Lower lobe of right lung (tissue), 2 donors: ENCODE data around the gene ACTN1. TPM values are rescaled to one million over a fixed set of nuclear protein-coding genes. Genes with fewer than 3 reads are reported as not detected.
A peak's percentile ranks its signal among the peaks of the same experiment; 100 is the strongest.

Experiments used
- ATAC-seq, 2 donors: fragments of 200-7000 bp; cut with Tn5 transposase; one replicate each; pipeline ENCODE4 v1.9.1; 2020 to 2022; ENCODE audit warnings: mild to moderate bottlenecking in 2 of 2, moderate library complexity in 2 of 2
- DNase-seq: peaks from one replicate; pipeline ENCODE4 v3.0.0-alpha.2; 2020
- H3K27ac ChIP-seq: fragments of 200-600 bp; one replicate; pipeline ENCODE4 v1.8.0; 2022
- H3K27me3 ChIP-seq: fragments of 200-600 bp; one replicate; pipeline ENCODE4 v1.8.0; 2022; ENCODE audit warnings: low read depth
- H3K36me3 ChIP-seq: fragments of 200-600 bp; one replicate; pipeline ENCODE4 v1.8.0; 2022; ENCODE audit warnings: mild to moderate bottlenecking
- H3K4me1 ChIP-seq: fragments of 200-600 bp; one replicate; pipeline ENCODE4 v1.8.0; 2022
- H3K4me3 ChIP-seq: fragments of 200-600 bp; one replicate; pipeline ENCODE4 v1.8.0; 2022; ENCODE audit warnings: mild to moderate bottlenecking
- H3K9me3 ChIP-seq: fragments of 200-600 bp; one replicate; pipeline ENCODE4 v1.8.0; 2022
- CTCF ChIP-seq: fragments of 200-600 bp; IDR thresholded peaks from one replicate; pipeline ENCODE4 v1.8.0; 2022; ENCODE audit warnings: antibody characterized with exemption, mild to moderate bottlenecking
- intact Hi-C: fragments of 100-400 bp; cut with DNase I; formaldehyde crosslinking; loops from one replicate; pipeline ENCODE4 v1.11.0; 2022
- total RNA-seq: library from RNA; stranded (reverse); fragmentation: NEBNext Ultra II Directional; extraction: Animal tissue kit (Norgen Biotek cat#: 25700); gene quantifications from one replicate; pipeline ENCODE4 v1.2.1, GENCODE V29; 2021
- donor health status: DM: no; HTN: yes; CAD: no; lungs with severe emphysema.

Gene ACTN1
- total RNA-seq, 1 donor from 2014 or later, result 124 TPM

- Histone ChIP-seq H3K4me3 (no peak overlapping the region), H3K27me3 (no peaks in the 10 kb centered on the region), H3K36me3 (no peaks in the 10 kb centered on the region), H3K4me1 (peaks cover 37% of the 10 kb centered on the region), H3K27ac (peak overlapping the region; percentile 36), H3K9me3 (no peaks in the 10 kb centered on the region)
- DNase-seq (peak; percentile 6), ATAC-seq (no peak)
- TF ChIP-seq CTCF, result no peak
- intact Hi-C loops, result no loop called here
These were observed 47.5 kb downstream of the ACTN1 start for GRCh38 chr14:68931474-68932051.

- TF ChIP-seq CTCF, result no peak
- Histone ChIP-seq H3K4me3 (no peak overlapping the region), H3K27me3 (no peaks in the 10 kb centered on the region), H3K4me1 (peaks cover 34% of the 10 kb centered on the region), H3K9me3 (no peaks in the 10 kb centered on the region), H3K27ac (no peak overlapping the region), H3K36me3 (no peaks in the 10 kb centered on the region)
- no peak for ATAC-seq
- DNase-seq, result no peak
- intact Hi-C loops, result no loop called here
These were observed 48.0 kb downstream of the ACTN1 start for GRCh38 chr14:68931063-68931462.

GRCh38 chr14:68929623-68930307 lies 49.3 kb downstream of the ACTN1 start:
- peak; percentile 31 to 57 for ATAC-seq
- H3K27me3 ChIP-seq, result no peaks in the 10 kb centered on the region
- peak overlapping the region; percentile 60 for H3K27ac ChIP-seq
- H3K36me3 ChIP-seq, result peaks cover 5% of the 10 kb centered on the region
- no peaks in the 10 kb centered on the region for H3K9me3 ChIP-seq
- no peak for DNase-seq
- TF ChIP-seq CTCF, result no peak
- intact Hi-C loops, result no loop called here
- H3K4me1 ChIP-seq, result peaks cover 34% of the 10 kb centered on the region
- H3K4me3 ChIP-seq, result no peak overlapping the region

GRCh38 chr14:68928770-68929550 lies 50.1 kb downstream of the ACTN1 start:
- TF ChIP-seq CTCF, result no peak
- peak overlapping the region; percentile 60 for H3K27ac ChIP-seq
- ATAC-seq, result no peak
- H3K4me1 ChIP-seq, result peaks cover 34% of the 10 kb centered on the region
- no peak for DNase-seq
- H3K9me3 ChIP-seq, result no peaks in the 10 kb centered on the region
- H3K4me3 ChIP-seq, result no peak overlapping the region
- intact Hi-C loops, result no loop called here
- H3K36me3 ChIP-seq, result peaks cover 6% of the 10 kb centered on the region
- no peaks in the 10 kb centered on the region for H3K27me3 ChIP-seq

- Histone ChIP-seq H3K27me3 (no peaks in the 10 kb centered on the region), H3K36me3 (peaks cover 11% of the 10 kb centered on the region), H3K4me1 (peaks cover 28% of the 10 kb centered on the region), H3K27ac (peak overlapping the region; percentile 6), H3K9me3 (no peaks in the 10 kb centered on the region), H3K4me3 (no peak overlapping the region)
- ATAC-seq (no peak), DNase-seq (peak; percentile 22)
- intact Hi-C loops, result no loop called here
- no peak for TF ChIP-seq CTCF
These were observed 51.0 kb downstream of the ACTN1 start for GRCh38 chr14:68927956-68928675.
